GM19351 (cell line): ENCODE results near the gene GLYATL1B.
"Not testable (repeated sequence)": the region's sequence is repeated elsewhere in the genome, so short reads cannot be mapped to it uniquely, and the experiment has no call there.

Source experiments
- ATAC-seq: cut with Tn5 transposase; IDR thresholded peaks from one replicate; pipeline ENCODE4 v1.9.1; 2021; ENCODE audit warnings: mild to moderate bottlenecking, moderate library complexity; ENCODE audit not compliant: unreplicated experiment

GLYATL1B gene, protein sequence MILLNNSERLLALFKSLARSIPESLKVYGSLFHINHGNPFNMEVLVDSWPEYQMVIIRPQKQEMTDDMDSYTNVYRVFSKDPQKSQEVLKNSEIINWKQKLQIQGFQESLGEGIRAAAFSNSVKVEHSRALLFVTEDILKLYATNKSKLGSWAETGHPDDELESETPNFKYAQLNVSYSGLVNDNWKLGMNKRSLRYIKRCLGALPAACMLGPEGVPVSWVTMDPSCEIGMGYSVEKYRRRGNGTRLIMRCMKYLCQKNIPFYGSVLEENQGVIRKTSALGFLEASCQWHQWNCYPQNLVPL

DNA sequence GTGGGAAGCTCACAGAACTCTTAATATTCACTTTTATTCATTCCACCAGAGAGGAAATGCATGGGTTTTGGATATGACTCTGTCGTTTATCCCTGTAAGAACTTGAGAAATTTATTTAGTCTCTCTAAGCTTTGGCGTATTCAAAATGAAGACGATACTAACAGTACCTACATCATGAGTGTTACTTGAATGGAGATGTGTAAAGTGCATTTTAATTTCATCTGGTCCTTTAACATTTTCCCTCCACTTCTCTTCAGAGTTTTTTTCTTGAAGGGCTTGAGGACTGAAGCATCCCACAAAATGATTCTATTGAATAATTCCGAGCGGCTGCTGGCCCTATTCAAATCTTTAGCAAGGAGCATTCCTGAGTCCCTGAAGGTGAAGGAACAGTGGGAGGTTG, at the start of gene GLYATL1B:
GLYATL1B (plus strand) TSS at position 301 of the 400 bp plus-strand sequence; CDS start at position 301, 0 bp downstream.
- ATAC-seq, result not testable (repeated sequence)

- ATAC-seq, result not testable (repeated sequence)
Observed at GRCh38 chr11:59036542-59036941, 49.6 kb upstream of the GLYATL1B start.

GRCh38 chr11:59037434-59037833, 48.7 kb upstream of the GLYATL1B start:
- not testable (repeated sequence) for ATAC-seq

DNA sequence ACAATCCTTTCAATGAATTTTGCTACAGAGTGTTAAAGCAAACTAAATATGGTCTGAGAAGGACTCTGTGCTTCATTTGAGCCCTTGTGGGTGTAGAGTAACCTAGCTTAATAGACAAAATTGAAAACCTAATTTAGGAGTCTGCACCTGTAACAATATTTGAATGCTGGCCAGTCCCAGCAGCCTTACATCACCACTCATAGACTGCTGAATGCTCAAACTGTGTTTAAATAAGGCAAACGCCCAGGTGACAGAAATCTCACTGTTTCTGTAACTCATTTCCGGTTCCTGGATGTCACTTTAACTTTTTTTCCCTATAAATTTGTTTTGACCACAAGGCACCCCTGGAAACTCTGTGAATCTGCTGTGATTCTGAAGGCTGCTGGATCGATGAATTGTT, 45.5 kb upstream of the GLYATL1B start:
- no peak for ATAC-seq

DNA sequence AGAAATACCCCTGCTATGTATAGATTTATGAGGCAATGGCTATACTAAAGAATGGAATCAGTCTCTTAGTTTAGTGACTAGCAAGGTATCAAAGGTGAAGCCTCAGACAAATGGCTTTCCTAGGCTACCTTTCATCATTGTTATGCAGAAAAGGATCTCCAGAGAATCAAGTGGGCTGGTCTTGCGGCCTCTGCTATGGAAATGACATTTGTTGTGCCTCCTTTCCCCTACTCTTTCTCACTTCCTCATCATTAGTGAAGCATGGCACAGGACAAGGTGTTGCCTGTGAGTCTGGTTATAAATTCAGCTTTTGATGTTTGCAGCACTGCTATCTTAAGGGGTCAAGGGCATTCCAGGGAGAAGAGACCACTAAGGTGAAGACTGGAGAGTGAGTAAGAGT, 34.7 kb upstream of the GLYATL1B start:
- peak; percentile 84 for ATAC-seq

- not testable (repeated sequence) for ATAC-seq
Observed at GRCh38 chr11:59052355-59052754, 33.8 kb upstream of the GLYATL1B start.

DNA sequence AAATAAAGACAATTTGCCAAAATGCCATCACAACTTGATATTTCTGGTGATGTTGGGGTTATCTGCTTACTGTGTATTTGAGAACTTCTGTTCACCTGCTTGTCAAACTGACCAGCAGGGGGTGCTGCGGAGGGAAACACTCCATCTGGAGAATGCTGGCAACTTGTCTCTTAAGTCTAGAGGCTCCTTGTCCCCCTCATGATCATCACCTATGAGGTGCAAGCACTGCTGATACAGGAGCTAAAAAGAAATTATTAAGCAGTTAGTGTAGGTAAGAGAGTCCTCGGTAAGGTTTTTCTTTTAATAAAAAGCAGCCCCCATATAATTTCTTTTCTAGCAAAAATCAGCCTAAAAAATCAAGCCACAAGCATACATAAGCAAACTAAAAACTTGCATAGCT, 32.7 kb upstream of the GLYATL1B start:
- ATAC-seq, result peak; percentile 60

- ATAC-seq, result peak; percentile 90
Observed at GRCh38 chr11:59058120-59059033, 27.7 kb upstream of the GLYATL1B start.

DNA sequence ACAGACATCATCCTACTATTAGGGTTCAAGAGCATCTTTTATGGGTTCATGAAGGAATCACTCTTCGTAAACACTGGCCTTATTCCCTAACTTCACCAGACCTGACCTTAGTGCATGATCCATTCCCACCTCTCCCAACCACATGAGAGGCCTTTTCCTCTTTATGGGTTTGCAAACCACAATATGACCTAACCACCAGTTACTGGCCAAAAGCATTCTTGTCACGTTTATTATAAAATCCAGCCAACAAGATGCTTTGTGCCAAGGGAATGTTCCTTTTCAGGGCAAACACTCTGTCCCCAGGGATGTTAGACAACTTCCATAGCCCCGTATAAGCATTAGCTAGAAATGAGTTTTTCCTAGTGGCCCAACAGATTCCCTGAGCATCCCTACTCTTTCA, 26.0 kb upstream of the GLYATL1B start:
- not testable (repeated sequence) for ATAC-seq

- no peak for ATAC-seq
Observed at GRCh38 chr11:59062602-59063529, 23.2 kb upstream of the GLYATL1B start.

GRCh38 chr11:59063996-59064727, 21.9 kb upstream of the GLYATL1B start:
- peak; percentile 70 for ATAC-seq

DNA sequence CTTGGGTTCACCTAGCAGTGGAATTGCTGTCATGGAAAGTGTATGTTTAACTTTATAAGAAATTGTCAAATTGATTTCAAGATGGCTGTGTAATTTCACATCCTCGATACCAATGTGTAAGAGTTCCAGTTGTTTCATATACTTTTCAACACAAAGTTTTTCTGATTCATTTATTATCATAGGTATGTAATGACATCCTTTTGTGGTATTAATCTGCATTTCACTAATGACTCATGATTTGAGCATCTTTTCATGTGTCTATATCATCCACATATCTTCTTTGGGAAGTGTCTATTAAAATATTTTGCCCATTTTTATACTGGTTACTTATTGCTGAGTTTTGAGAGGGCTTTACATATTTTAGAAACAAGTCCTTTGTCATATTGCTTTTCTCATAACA, 17.0 kb upstream of the GLYATL1B start:
- no peak for ATAC-seq

DNA sequence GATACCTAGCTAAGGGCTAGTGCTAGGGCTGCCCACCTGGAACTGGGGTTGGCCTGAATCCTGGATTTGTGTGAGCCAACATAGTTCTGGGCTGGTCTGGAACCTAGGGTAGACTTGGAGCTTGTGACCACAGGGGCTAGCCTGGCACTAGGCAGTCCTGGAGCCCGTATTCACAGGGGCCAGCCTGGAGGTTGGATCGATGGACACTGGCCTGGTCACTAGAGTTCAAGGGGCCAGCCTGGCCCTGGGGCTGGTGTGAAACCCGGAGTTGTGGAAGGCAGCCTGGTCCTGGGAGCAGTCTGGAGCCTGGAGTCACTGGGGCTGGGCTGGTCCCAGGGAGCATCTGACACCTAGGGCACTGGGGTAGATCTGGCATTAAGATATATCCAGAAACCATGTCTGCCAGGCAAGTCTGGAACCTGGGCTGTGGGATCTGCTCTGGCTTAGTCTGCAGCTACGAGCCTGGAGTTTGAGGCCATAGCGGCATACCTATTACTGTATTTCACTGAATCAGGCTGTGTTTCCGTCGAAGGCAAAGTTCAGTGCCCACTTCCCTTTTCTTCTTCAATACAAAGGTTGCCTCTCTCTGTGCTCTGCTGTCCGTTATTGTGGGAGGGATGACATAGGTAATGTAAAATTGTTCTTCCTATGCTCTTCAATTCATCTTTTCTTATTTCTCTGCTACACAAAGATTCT, 9.1 kb upstream of the GLYATL1B start:
- ATAC-seq, result peak; percentile 94

DNA sequence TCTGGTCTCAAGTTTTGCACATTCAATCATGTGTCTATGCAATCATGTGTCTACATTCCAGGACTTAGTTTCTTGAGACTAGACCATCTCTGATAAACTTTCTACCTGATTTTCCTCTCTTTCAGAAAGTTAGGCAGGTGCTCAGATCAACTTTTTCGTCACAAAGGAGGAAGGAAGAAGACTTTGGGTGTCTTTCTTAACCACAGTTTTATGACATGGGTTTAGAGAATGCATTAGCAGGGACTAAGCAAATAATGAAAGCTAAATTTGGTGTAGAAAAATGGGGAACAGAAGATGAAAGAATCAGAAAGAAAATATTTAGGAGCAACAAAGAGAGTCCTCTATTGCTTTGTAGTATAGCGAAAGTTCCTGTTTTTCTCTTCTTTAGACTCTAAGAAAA, 7.7 kb upstream of the GLYATL1B start:
- ATAC-seq, result peak; percentile 42

DNA sequence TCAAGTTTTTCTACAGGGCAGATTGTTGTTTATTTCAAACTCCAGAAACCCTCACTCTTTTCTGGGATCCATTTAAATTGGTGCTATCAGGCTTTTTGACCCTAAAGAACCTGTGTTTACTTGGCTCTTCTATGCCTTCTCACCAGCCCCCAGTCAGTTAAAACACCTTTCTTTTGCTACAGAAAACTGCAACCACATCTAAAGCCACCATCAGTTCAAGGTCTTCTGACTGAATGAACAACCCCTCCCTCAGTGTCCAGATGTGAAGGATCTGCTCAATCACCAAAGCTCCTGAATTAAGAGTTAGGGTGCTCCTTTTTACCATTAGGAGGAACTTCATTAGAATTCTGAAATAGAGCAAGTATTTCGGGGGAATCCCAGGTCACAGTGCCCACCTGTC, 7.0 kb upstream of the GLYATL1B start:
- no peak for ATAC-seq

GRCh38 chr11:59080421-59080820, 5.7 kb upstream of the GLYATL1B start:
- not testable (repeated sequence) for ATAC-seq

- ATAC-seq, result not testable (repeated sequence)
Observed at GRCh38 chr11:59081430-59082020, 4.6 kb upstream of the GLYATL1B start.

GRCh38 chr11:59088162-59088561, 2.1 kb downstream of the GLYATL1B start:
- no peak for ATAC-seq

DNA sequence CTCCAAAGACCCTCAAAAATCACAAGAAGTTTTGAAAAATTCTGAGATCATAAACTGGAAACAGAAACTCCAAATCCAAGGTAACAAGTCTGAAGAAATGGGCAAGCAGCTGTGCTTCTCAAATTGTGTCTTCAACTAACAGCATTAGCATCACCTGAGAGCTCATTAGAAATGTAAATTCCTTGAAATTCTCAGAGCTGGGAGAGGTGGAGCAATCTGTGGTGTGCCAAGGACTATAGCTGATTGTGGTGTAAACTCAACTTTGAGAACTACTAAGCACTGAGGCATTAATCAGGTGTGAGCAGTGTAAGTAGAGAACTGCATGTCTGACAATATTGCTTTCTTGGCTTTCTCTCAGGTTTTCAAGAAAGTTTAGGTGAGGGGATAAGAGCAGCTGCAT, 7.5 kb downstream of the GLYATL1B start:
- ATAC-seq, result not testable (repeated sequence)
